Uterus (tissue), 2 donors: ENCODE data around the gene CKS1B.

Experiments
- POLR2A ChIP-seq, 2 donors: fragments of 450-650 bp; IDR thresholded peaks; one replicate each; pipeline ENCODE4 v1.6.1; 2016; ENCODE audit warnings: antibody characterized with exemption in 2 of 2, mild to moderate bottlenecking in 1 of 2, moderate library complexity in 1 of 2
- TF ChIP-seq, protein P1 (sequence below), 4 experiments: fragments of 200-600 bp in 2 of 4; fragments of 450-650 bp in 2 of 4; sonication (generic) in 2 of 4; IDR thresholded peaks; one replicate each; pipeline ENCODE4 v1.5.1; 2016 to 2019; ENCODE audit warnings: antibody characterized with exemption in 4 of 4, mild to moderate bottlenecking in 2 of 4, moderate library complexity in 1 of 4

DNA sequence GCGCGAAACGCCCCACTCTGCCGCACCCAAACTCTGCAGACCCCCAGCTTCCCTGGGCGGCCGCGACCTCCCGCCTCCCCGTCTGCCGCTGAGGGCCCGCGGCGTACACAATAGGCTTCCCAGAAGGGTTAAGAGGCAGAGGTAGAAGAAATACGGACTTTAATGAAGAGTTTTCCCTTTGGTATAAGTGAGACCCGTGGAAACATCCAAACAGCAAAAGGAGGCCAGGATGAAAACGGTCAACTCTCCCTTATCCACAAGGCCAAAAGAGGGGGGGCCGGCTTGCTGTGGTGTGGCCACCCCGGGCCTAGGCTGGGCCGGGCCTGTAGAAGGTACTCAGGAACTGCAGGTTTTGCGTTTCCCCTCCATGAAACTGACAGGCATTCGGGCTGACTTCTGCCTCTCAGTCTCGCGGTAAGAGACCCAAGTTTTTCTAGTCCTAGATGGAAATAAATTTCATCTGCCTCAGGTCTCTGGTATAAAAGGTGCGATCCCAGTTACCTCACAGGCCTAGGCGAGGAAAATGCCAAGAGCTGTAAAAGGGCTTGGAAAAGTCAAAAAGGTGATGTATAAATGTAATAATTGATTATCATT, 12.2 kb upstream of the CKS1B start:
- TF ChIP-seq, protein P1, sequence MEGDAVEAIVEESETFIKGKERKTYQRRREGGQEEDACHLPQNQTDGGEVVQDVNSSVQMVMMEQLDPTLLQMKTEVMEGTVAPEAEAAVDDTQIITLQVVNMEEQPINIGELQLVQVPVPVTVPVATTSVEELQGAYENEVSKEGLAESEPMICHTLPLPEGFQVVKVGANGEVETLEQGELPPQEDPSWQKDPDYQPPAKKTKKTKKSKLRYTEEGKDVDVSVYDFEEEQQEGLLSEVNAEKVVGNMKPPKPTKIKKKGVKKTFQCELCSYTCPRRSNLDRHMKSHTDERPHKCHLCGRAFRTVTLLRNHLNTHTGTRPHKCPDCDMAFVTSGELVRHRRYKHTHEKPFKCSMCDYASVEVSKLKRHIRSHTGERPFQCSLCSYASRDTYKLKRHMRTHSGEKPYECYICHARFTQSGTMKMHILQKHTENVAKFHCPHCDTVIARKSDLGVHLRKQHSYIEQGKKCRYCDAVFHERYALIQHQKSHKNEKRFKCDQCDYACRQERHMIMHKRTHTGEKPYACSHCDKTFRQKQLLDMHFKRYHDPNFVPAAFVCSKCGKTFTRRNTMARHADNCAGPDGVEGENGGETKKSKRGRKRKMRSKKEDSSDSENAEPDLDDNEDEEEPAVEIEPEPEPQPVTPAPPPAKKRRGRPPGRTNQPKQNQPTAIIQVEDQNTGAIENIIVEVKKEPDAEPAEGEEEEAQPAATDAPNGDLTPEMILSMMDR (IDR thresholded peaks at IDR 0.05): no peak
- TF ChIP-seq POLR2A (IDR thresholded peaks at IDR 0.05): no peak
